NCI-H1048 (cell line): ENCODE measurements around the gene RASIP1.
"Not testable (repeated sequence)": the region's sequence is repeated elsewhere in the genome, so short reads cannot be mapped to it uniquely, and the experiment has no call there.

Experiments
- DNase-seq: peaks from one replicate; lab custom pipeline; 2025; lab: John Stamatoyannopoulos, UW

RASIP1 gene

DNA sequence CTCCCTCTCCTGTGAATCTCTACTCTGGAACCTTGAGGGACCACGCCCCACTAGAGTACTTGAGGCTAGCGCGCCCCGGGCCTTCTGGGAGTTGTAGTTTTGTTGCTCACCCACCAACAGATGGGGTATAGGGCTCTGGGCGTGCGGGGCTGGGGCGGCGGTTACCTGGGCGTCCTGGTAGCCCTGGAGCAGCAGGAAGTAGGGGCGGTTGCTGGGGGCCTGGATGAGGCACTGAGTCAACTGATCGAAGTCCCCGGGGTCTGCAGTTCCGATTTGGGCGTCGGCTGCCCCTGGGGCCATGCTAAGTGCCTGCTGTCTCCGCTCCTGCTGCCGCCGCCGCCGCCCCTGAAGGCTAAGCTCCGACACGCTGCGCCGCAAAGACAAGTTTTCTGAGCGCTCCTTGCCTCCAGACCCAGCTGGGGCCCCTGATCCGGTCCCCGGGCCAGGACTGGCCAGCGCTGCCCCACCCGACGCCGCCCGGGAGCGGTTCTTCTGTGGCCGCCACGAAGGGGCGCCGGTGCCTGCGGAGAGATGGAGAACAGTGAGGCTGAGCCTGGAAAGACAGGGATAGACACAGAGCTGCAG lies 5.3 kb downstream of the RASIP1 start:
- no peak for DNase-seq

DNA sequence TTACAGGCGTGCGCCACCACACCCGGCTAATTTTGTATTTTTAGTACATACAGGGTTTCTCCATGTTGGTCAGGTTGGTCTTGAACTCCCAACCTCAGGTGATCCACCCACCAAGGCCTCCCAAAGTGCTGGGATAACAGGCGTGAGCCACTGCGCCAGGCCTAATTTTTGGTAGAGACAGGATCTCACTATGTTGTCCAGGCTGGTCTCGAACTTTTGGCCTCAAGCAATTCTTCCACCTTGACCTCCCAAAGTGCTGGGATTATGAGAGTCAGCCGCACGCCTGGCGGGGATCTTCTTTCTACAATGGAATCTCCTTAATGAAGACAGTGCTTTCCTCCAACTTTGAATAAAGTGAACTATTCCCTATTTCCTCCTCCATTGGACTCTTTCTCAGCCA lies 5.8 kb downstream of the RASIP1 start:
- no peak for DNase-seq

DNA sequence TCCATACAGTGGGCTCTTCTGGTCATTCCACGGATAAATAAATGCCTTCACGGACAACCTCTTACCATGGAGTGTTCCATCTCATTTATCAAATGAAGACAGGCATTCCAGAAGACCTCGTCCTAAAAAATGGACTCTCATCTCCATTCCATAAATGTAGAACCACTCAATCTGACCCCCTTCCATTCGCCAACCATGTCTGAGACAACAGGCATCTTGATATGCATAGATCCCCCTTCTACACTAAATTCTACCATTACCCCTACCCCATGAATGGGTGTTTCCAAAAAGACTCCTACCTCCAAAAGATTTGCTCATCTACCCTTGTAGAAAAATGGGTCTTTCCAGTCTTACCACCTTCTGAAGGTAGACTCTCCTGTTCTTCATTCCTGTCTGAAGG lies 9.0 kb downstream of the RASIP1 start:
- DNase-seq = no peak

DNA sequence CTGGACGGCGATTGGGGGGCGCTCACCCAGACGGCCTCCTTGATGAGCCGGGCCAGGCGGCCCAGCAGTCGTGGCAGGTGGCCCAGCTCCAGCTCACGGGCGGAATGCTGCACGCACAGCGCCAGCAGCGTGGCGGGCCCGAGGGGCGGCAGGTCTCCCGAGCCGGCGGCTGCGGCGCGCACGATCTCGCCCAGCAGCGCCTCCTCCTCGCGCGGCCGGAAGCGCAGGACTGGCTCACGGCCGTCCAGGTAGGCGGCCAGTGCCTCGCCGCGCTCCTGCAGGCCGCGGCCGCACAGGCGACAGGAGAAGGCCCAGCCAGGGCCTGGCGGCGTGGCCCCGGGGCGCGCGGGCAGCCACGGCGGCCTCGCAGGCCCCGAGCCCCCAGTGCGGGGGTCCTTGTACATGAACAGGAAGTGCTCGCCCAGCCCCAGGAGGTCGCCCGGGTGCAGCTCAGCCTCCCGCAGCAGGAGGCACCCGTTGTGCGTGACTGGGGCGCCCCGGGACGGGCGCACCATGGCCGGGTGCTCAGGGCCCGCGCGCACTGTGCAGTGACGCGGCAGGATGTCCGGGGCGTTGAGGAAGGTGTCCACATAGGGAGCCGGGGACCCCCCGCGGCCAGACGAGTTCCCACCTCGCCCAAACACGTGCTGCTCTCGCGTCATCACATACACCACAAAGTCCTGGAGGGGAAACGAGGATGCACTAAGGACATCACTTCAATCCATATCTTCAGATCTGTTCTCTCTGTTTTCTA lies 11.3 kb downstream of the RASIP1 start:
- no peak for DNase-seq

DNA sequence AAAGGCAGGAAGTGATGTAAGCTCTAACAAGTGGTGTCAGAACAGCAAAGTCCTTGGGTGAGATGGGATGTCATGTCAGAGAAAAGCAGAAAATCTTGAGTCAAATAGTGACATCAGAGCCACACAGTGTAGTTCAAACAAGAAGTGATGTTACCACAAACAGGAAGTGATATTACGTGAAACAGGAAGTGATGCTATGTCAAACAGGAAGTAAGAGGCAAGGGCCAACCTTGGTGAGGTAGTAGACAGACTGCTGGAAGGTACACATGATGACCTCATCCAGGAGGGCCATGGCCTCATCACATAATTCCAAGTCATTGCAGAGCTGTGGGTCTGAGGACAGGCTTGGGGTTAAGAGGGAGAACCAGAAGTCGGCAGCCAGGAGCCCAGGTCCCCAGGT lies 13.9 kb downstream of the RASIP1 start:
- DNase-seq = no peak

DNA sequence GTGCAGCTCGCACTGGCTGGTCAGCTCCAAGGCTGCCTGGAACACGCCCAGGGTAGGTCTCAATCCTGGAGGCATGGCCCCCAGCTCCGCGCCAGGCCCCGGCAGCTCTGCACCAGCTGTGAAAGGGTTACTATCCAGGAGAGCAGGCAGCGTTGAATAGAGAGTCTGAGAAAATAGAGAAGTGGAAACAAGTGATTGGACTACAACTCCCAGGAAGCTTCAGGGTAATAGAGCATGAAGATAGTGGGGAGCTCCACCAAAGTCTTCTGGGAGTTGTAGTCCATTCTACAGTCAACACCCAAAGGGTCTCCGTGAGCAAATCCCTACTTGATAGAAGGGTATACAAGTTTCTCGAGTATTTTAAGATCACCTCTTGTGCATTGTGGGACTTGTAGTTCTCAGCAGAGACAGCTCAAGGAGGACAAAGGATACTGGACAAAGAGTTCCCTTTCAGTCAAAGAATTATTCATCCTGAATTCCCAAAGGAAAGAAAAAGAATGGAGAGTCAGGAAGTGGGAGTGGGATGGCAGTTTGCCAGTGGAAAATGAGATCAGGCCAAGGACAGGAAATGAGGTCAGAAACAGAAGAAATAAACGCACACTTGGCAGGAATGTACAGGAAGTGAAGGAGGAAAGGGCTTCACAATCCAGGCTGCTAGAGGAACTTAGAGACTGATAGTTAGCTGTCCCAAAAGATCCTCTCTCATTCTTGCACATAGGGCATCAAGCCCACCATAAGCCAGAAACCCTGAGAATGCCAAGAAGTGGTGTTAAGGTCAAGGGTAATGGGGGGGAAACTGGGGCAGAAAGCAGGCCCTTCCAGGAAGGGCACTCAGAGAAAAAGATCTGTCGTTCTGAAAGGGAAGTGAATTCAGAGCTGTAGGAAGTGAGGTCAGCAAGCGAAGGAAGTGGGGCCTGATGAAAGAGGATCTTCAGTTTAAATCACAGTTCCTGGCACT lies 15.3 kb downstream of the RASIP1 start:
- DNase-seq = no peak

DNA sequence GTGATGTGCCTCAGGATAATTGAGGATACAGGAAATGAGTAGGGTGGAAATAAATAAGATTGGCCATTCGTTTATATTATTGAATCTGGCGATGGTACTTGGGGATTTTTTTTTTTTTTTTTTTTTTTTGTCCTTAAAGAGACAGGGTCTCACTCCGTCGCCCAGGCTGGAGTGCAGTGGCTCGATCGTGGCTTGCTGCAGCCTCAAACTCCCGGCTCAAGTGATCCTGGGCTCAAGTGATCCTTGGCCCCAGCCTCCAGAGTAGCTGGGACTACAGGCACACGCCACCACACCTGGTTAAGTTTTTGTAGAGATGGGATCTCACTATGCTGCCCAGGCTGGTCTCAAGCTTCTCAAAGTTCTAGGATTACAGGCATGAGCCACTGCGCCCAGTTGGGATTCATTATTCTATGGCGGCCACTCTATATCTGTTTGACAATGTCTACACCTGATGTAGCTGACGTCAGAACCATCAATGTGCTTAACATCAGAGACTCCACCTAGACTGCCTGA lies 18.2 kb downstream of the RASIP1 start:
- no peak for DNase-seq

DNA sequence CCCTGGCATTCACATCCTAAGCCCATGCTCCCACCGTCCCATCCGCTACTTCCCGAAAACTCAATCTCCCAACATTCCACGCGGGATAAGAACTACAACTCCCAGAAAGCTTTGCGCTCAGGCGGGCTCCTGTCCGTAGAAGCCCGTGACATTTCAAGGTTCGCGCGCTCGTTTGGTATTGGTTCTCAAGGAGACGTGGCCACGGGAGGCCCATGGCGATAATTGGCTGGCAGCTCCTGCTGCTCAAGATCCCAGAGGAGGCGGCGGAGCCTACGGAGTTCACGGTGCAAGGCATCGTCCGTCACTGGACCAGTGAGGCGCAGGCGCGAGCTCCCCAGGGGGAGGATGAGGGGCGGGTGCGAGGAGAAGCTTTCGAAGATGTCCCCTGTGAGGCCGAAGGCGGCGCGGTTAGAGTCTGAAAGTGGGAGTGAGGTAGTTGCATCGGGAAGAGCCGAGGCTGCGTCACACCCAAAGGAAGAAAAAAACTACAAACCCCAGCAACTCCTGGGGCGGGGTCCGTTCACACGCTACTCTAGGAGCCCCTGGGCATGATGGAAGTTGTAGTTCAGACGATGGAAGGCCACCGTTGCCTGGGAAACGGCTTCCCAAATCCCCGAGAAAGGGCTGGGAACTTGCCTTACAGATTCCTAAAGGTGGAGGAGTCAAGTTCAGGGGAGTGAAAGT lies 19.7 kb downstream of the RASIP1 start:
- DNase-seq = peak; percentile 78

DNA sequence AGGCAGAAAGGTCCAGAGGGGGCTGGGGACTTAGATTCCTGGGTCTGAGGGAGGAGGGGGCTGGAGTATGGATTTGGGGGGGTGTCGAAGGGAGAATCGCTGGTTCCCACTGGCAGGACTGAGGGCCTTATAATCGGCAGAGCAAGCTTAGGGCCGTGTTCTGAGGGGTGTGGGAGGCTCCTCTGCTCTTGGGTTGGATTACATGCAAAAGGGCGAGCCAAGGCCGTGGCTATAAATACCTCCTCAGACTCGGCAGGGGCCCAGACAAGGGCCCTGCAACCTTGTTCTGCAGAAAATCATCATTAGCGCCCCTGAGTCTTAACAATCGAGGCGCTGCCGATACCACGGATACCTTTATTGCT lies 20.2 kb downstream of the RASIP1 start:
- no peak for DNase-seq

DNA sequence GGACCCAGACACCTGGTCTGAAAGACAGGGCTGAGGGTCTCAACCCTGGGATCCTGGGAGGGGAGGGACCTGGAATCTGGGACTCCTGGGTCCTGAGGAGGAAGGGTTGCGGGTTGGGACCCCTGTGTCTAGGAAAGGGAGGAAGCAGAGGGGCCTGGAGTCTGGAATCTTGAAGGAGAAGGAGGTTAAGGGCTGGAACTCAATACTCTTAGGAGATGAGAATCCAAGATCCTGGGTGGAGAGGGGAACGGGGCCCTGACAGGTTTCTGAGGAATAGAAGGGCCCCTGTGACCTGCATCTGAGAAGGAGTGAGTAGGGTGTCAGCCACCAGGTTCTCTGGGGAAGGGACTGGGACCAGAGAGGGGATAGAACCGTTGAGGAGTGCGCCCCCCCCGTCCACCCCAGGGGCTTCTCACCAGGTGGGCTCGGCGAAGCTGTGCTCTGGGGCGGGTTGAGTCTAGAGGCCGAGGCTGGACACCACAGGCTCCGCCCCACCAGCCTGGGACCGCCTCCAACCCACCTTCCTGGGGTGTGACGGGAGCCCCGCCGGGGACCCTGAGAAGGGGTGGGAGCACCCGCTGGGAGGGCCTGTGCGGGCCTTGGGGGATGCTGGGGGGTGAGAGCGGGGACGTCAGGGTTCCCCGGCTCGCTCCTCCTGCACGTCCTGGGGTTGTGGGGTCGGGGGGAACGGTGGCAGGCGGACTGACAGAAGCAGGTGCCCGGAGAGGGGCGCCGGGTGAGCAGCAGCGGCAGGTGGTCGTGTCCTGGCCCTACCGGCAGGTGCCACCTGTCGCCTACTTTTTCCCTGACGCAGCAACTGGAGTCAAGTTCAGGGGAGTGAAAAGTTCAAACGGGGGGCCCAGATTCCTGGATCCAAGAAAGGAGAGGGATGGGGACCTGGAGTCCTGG lies 20.9 kb downstream of the RASIP1 start, which contains the start of gene MAMSTR:
Gene MAMSTR (minus strand): TSS at position 463 of the 909 bp plus-strand sequence. CDS start 694 bp downstream, outside the sequence.
- no peak for DNase-seq

DNA sequence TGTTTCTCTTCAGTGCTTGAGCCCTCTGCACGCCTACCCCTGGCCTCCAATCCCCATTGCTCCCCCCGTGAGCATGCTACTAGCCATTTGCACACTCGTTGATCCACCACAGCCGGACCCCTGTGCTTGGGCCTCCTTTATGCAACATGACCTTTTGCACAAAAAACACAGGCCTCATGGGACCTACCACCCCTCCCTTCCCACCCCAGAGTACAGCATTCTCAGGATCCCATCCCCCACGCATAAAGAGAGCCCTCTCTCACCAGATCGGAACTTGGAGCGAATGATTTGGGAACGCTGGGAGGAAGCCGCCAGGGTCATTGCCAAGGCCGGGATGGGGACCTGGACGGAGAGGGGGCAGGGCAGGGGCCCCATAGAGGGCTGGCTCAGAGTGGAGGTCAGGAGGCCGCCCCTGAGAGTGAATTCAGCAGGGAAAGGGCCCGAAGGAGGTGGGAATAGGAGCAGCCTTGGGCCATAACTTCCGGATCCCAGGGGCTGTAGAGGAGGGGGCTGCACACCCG lies 21.6 kb downstream of the RASIP1 start:
- no peak for DNase-seq

DNA sequence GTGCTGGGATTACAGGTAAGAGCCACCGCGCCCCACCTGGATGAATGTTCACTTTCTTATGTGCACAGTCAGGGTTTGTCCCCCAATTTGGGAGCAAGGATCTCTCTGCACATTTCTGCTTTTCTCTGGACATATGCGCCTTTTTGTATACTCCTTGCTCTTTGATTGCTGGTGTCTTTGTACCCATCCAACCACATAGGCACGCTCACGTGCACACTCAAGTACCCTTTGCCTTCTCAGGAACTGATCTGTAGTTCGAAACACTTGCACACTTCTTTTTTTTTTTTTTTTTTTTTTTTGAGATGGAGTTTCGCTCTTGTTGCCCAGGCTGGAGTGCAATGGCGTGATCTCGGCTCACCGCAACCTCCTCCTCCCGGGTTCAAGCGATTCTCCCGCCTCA lies 22.3 kb downstream of the RASIP1 start:
- not testable (repeated sequence) for DNase-seq

DNA sequence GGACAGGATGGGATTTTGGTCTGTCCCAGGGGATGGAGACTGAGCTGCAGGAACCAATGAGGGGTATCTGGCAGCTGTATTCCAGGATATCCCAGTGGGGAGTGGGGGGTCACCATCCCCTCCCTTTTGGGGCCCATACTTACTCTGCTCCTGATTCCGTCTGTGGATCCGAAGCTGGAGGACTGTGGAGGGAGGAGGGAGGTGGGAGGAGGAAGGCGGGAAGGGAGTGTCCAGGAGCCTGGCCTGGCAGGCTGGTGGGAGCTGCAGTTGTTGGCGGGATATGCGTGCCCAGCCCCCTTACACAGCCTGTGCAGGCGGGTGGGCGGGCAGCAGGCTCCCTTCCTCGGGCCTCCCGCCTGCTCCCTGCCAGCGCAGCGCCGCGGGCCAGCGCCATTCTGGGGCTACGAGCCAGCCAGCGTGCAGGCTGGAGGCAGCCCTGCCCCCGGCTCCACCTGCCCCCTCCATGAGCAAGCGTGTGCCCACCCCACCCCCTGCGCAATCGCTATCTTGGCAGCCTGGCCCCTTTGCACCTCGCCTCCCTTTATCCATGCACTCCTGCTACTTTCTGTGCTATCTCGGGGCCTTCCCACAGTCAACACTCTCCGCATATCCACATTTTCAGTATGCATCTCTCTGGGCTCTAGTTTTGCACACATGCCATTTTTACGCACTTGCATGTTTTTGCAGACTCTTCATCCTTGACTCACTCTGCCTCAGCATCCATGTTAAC lies 23.7 kb downstream of the RASIP1 start:
- DNase-seq = no peak

DNA sequence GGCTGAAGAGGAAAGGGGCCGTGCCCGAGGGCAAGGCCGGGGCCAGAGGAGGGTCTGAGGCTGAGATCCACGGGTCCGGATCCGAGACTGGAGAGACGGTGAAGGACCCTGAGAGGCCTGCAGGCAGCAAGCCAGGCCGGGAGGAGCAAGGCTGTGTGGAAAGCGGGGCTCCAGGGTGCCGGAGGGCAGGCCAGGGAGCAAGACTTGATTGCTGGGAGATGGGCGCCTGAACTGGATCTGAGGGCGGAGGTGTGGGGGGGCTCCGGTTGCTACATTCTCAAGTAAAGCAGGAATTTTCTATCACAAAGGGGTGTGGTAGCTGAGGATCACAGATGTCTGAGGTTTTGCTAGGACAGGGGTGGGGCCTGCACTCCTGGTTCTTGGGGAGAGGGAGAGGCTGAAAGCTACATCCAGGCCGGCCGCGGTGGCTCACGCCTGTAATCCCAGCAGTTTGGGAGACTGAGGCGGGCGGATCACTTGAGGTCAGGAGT lies 24.7 kb downstream of the RASIP1 start:
- no peak for DNase-seq

DNA sequence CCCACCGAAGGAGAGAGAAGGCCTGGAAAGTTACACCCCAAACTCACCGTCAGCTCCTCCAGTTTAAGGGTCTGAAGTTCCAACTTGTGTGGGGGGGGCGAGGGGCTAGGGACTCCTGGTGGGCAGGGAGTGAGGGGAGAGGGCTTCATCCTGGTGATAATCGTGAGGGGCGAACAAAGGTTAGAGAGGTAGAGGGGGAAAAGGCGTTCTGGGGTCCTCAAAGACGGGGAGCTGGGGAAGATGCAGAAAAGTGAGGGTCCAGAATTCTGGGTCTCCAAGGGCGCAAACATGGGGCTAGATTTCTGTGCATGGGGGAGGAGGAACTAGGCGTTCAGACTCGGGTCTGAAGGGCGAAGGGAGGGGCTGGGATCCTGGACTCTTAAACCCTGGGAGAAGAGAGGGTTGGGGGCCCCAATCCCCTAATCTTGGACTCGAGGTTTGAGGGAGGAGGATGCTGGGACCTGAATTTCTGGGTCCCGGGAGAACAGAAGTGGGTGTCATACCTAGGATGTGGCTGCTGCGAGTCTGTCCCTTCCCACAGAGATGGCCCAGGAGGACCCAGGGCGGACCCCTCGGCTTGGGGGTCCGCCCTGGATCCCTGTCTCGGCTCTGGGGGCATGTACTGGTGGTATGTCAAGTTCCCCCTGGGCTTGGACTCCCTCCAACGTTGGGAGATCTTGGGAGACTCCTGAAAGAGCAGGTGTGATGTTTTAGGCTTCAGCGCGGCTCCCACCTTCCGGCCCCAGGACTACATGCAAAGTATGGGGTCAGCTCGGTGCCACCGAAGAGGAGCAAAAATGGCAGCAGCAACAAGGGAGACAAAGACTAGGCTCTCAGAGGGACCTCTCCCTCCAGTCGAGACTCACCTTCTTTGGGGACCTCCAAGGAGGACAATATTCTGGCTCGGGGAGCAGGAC lies 25.4 kb downstream of the RASIP1 start:
- DNase-seq = no peak

DNA sequence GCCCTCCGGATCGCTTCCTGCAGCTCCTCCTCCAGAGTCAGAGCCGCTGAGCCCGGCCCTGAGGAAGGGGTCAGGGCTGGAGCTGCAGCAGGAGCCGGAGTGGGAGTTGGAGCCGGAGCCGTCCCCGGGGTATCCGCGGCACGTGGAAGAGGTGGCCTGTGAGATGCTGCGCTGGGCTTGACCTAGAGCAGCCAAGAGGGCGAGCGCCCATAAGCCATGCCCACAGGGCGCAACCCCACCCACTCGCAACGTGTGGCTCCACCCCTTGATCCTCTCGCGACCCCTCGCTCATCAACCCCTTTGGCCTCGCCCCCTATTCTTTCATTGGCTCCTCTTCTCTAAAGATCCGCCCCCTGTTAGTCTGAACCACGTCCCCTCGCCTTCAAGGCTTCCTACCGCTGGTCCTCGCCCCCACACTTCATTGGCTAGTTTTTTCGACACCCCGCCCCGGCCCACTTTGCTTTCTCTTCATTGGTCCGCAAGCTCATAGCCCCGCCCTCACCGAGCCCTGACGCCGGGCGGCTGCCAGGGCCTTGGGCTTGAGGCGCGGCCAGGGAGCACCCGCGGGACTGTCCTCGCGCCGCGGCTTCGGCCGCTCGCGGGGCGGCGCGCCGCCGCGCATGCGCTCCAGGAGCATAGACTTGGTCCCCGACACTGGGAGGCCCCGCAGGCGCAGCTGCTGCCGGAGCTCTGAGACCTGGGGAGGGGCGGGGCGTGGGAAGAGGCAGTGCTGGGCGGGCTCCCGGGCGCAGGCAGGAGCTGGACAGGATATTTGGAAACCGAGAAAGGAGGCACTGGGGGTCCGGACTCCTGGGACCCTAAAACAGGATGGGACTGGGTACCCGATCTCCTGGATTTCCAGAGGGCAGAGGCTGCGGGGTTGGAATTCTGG lies 26.3 kb downstream of the RASIP1 start:
- DNase-seq = peak; percentile 99

DNA sequence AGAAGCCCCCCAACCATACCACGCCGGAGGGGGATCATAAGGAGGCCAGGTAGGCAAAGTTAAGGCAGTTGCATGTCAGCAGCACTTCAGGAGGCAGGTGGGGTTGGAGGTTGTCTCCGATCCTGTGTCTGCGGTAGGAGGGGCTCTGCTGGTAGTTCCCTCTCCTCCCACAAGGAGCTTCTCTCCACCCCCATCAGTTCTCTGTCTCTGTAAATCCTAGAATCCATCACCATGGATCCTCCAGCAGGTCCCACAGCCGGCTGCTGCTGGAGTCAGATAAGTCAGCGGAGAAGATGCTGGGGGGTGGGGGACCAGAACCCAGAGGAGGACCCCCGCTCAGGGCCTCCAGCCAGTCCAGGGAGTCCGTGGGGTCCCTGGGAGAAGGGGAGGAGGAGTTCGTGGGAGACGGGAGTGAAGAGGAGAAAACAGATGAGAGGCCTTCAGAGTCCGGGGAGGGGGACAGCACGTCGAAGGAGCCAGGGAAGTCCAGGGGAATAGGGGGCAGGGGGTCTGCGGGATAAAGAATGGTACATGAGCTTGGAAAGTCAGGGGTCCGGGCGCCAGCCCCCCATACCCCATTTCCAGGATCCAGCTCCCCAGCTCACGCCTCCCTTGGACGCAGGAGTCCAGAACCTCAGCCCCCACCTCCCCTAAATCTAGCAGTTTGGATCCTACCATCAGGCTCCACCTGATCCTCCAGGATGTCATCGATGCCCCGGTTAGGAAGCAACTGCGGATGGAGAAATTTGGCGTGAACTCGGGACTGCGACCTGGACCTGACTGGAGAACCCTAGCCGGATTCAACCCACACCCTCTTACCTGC lies 27.2 kb downstream of the RASIP1 start:
- no peak for DNase-seq
